Lung (tissue), 12 donors: ENCODE results near the gene ZC3HAV1. TPM values are rescaled to one million over a fixed set of nuclear protein-coding genes. Genes with fewer than 3 reads are reported as not detected.

Experiments used
- ATAC-seq: fragments of 200-7000 bp; cut with Tn5 transposase; one replicate; pipeline ENCODE4 v1.9.1; 2020; ENCODE audit warnings: moderate number of reproducible peaks; ENCODE audit not compliant: insufficient read depth, low FRiP score
- DNase-seq, 3 donors: peaks; one replicate each; pipeline ENCODE4 v3.0.0-alpha.2; 2013 to 2017
- H3K27ac ChIP-seq, 2 donors: one replicate each; pipeline ENCODE4 v1.5.1; 2013; ENCODE audit warnings: mild to moderate bottlenecking in 2 of 2, moderate library complexity in 2 of 2, control low read depth in 1 of 2, inconsistent platforms in 1 of 2, low read depth in 1 of 2, low read length in 1 of 2
- H3K27me3 ChIP-seq, 3 donors: one replicate each; pipeline ENCODE4 v1.5.1; 2013; ENCODE audit warnings: low read length in 2 of 3; ENCODE audit not compliant: control insufficient read depth in 3 of 3, insufficient read depth in 3 of 3
- H3K36me3 ChIP-seq, 4 donors: one replicate each; pipeline ENCODE4 v1.5.1; 2013; ENCODE audit warnings: low read length in 4 of 4, mild to moderate bottlenecking in 1 of 4, moderate library complexity in 1 of 4; ENCODE audit not compliant: control insufficient read depth in 4 of 4, insufficient read depth in 4 of 4
- H3K4me1 ChIP-seq, 5 donors: one replicate each; pipeline ENCODE4 v1.5.1; 2013; ENCODE audit warnings: low read length in 5 of 5, mild to moderate bottlenecking in 2 of 5, moderate library complexity in 1 of 5; ENCODE audit not compliant: control insufficient read depth in 5 of 5, insufficient read depth in 5 of 5
- H3K4me3 ChIP-seq: one replicate; pipeline ENCODE4 v1.5.1; 2013; ENCODE audit warnings: mild to moderate bottlenecking, control low read depth, moderate library complexity
- H3K9ac ChIP-seq, 2 donors: one replicate each; pipeline ENCODE4 v1.5.1; 2013; ENCODE audit warnings: low read length in 2 of 2, control low read depth in 1 of 2; ENCODE audit not compliant: insufficient read depth in 1 of 2
- H3K9me3 ChIP-seq, 4 donors: one replicate each; pipeline ENCODE4 v1.5.1; 2013; ENCODE audit warnings: low read length in 3 of 4, mild to moderate bottlenecking in 1 of 4, moderate library complexity in 1 of 4; ENCODE audit not compliant: control insufficient read depth in 4 of 4, insufficient read depth in 3 of 4
- WGBS, 2 donors: extraction: QIAGEN DNeasy Blood & Tissue Kit; methylation state at CpG; one replicate each; pipeline ENCODE4 v1.1.7; 2013; 5-methylcytosine and 5-hydroxymethylcytosine counted together
- polyA plus RNA-seq, 2 donors: library from polyadenylated mRNA; stranded (reverse); fragments of 200-250 nt; gene quantifications; one replicate each; pipeline ENCODE4 v1.2.1, GENCODE V29; 2013
- total RNA-seq, 2 donors: library from RNA; depleted of rRNA in 1 of 2; stranded (reverse); fragments of >200 nt in 1 of 2; gene quantifications; one replicate each; pipeline ENCODE4 v1.2.1, GENCODE V29; 2014 to 2021
- TF ChIP-seq, protein P1 (sequence below): IDR thresholded peaks from 2 replicates; pipeline ENCODE4 v1.5.1; 2012; ENCODE audit warnings: mild to moderate bottlenecking; ENCODE audit errors: control extremely low read depth, extremely low read depth
- donor health status: control.
- donor health status: control.
- donor health status: Bipolar disorder and iron deficiency.
- donor health status: healthy.
- donor health status: DM: yes; HTN: yes; CAD: no.

The ZC3HAV1 gene
- total and polyA plus RNA-seq, 4 donors: 8.2 to 43.4 (median 24.5) TPM

DNA sequence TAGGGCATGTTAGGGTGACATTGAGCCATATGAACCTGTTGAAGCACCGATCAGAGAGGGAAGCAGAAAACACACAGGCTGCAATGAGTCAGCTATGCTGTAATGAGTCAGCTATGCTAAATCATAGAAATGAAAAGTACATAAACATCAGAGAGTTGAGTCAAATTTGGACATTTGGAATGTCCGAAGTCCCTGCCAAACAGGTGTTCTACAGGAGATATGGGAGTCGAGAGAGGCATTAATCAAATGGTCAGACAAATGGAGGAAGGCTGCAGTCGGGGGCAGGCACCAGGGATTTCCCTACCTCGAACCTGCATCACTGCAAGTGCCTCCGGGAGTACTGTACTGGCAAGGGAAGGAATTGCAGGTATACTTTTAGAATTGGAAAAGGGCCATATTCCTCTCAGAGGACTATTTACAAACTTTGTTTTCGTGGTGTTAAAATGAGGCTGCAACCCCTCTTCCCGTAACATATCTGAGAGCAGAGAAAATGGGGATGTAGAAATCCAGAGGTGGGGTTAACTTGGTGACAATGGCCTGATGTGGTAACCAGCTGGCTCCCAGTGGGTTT, 8.8 kb upstream of the ZC3HAV1 start:
- Histone ChIP-seq H3K9me3 (no peaks in the 10 kb centered on the region), H3K4me3 (no peak overlapping the region), H3K27ac (no peak overlapping the region), H3K9ac (no peak overlapping the region), H3K27me3 (no peaks in the 10 kb centered on the region), H3K36me3 (no peaks in the 10 kb centered on the region), H3K4me1 (peaks cover 0 to 5% (median 0%) of the 10 kb centered on the region in 5 donors)
- WGBS, 2 donors: 39% methylated on average over 8 of the region's 8 CpGs
- TF ChIP-seq, protein P1, sequence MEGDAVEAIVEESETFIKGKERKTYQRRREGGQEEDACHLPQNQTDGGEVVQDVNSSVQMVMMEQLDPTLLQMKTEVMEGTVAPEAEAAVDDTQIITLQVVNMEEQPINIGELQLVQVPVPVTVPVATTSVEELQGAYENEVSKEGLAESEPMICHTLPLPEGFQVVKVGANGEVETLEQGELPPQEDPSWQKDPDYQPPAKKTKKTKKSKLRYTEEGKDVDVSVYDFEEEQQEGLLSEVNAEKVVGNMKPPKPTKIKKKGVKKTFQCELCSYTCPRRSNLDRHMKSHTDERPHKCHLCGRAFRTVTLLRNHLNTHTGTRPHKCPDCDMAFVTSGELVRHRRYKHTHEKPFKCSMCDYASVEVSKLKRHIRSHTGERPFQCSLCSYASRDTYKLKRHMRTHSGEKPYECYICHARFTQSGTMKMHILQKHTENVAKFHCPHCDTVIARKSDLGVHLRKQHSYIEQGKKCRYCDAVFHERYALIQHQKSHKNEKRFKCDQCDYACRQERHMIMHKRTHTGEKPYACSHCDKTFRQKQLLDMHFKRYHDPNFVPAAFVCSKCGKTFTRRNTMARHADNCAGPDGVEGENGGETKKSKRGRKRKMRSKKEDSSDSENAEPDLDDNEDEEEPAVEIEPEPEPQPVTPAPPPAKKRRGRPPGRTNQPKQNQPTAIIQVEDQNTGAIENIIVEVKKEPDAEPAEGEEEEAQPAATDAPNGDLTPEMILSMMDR: no peak
- ATAC-seq: no peak
- no peak for DNase-seq

DNA sequence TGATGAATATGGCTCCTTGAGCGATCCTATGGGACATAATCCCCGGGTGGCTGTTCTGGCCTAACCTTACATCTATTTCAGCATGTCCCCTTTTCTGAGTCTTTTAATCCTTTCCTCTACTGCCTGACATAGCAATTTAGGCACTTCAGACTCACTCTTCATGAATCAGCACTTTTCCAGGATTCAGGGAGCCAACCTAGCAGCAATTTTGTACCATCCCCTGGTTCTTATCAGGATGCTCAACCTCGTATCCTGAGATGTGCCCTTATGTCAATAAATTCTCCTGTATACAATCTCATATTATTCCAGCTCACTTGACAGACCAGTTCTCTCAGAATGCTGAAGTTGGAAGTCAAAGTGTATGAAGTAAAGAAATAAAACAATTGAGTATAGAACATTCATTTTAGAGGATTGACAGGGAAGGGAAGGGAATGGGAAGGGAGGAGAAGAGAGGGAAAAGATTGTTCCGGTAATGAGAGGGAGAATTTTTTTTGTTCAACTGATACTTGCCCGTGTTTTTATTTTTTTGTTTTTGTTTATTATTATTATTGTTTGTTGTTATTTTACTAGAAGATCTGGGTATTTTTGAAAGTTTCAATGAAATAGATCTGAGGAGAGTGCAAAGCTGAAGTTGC, 8.2 kb upstream of the ZC3HAV1 start:
- Histone ChIP-seq H3K9me3 (no peaks in the 10 kb centered on the region), H3K36me3 (no peaks in the 10 kb centered on the region), H3K4me1 (peaks cover 0 to 5% (median 0%) of the 10 kb centered on the region in 5 donors), H3K27ac (no peak overlapping the region), H3K4me3 (no peak overlapping the region), H3K27me3 (no peaks in the 10 kb centered on the region), H3K9ac (no peak overlapping the region)
- TF ChIP-seq, protein P1: no peak
- ATAC-seq: no peak
- 78 to 88% methylated on average over 5 of the region's 5 CpGs for WGBS, 2 donors
- DNase-seq: no peak

DNA sequence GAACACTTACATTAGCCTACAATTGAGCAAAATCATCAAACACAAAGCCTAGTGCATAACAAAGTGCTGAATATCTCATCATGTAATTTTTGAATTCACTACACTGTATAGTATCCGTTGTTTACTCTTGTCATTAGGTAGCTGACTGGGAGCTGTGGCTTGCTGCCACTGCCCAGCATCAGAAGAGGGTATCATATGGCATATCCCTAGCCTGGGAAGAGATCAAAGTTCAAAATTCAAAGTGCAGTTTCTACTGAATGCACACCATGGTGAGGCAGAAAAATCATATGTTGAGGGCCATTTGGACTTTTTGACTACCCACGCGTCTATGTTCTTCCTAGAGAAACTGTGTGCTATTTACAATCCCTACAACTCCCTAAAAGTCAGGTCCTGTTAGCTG, 7.5 kb upstream of the ZC3HAV1 start:
- no peak for DNase-seq
- Histone ChIP-seq H3K4me1 (peaks cover 0 to 5% (median 0%) of the 10 kb centered on the region in 5 donors), H3K9ac (no peak overlapping the region), H3K36me3 (no peaks in the 10 kb centered on the region), H3K27ac (no peak overlapping the region), H3K27me3 (no peaks in the 10 kb centered on the region), H3K9me3 (no peaks in the 10 kb centered on the region), H3K4me3 (no peak overlapping the region)
- no peak for ATAC-seq
- TF ChIP-seq, protein P1: no peak
- 92 to 96% methylated on average over 3 of the region's 3 CpGs for WGBS, 2 donors
